WERI-Rb-1 (cell line): ENCODE results near the gene ST6GALNAC3.

ENCODE experiments used
- DNase-seq: peaks from one replicate; pipeline ENCODE4 v3.0.0-alpha.2; 2020
- H3K27ac ChIP-seq: fragments of 250-450 bp; sonication (Bioruptor Pico); 2 replicates; pipeline ENCODE4 v1.5.1; 2020; ENCODE audit warnings: mild to moderate bottlenecking, moderate library complexity
- H3K27me3 ChIP-seq: fragments of 250-450 bp; sonication (Bioruptor Pico); 2 replicates; pipeline ENCODE4 v1.5.1; 2021; ENCODE audit warnings: mild to moderate bottlenecking, low read depth, moderate library complexity; ENCODE audit not compliant: insufficient read depth, severe bottlenecking
- H3K36me3 ChIP-seq: fragments of 250-450 bp; sonication (Bioruptor Pico); 2 replicates; pipeline ENCODE4 v1.5.1; 2020; ENCODE audit warnings: mild to moderate bottlenecking, moderate library complexity
- H3K4me3 ChIP-seq: 2 replicates; pipeline ENCODE4 v1.5.1; 2011; ENCODE audit warnings: low read depth, mild to moderate bottlenecking, control low read depth, low read length
- H3K9me3 ChIP-seq: fragments of 250-450 bp; sonication (Bioruptor Pico); 2 replicates; pipeline ENCODE4 v1.5.1; 2021; ENCODE audit warnings: mild to moderate bottlenecking, moderate library complexity; ENCODE audit not compliant: severe bottlenecking
- CTCF ChIP-seq: IDR thresholded peaks from 2 replicates; pipeline ENCODE4 v1.5.1; 2011; ENCODE audit warnings: low read depth, mild to moderate bottlenecking, control low read depth, inconsistent platforms, low read length

ST6GALNAC3 gene

GRCh38 chr1:76065270-76065669, 9.3 kb upstream of the ST6GALNAC3 start:
- no peak for DNase-seq
- no peak overlapping the region for H3K27ac ChIP-seq
- TF ChIP-seq CTCF: no peak
- H3K4me3 ChIP-seq: no peak overlapping the region
- H3K36me3 ChIP-seq: no peaks in the 10 kb centered on the region
- no peaks in the 10 kb centered on the region for H3K9me3 ChIP-seq
- no peaks in the 10 kb centered on the region for H3K27me3 ChIP-seq

- Histone ChIP-seq H3K27ac (no peak overlapping the region), H3K4me3 (no peak overlapping the region), H3K36me3 (no peaks in the 10 kb centered on the region), H3K27me3 (no peaks in the 10 kb centered on the region), H3K9me3 (no peaks in the 10 kb centered on the region)
- DNase-seq: no peak
- no peak for TF ChIP-seq CTCF
These were observed 8.2 kb upstream of the ST6GALNAC3 start for GRCh38 chr1:76066394-76066793.

- Histone ChIP-seq H3K27me3 (no peaks in the 10 kb centered on the region), H3K9me3 (no peaks in the 10 kb centered on the region), H3K4me3 (no peak overlapping the region), H3K36me3 (no peaks in the 10 kb centered on the region), H3K27ac (no peak overlapping the region)
- TF ChIP-seq CTCF: no peak
- DNase-seq: no peak
These were observed 6.0 kb upstream of the ST6GALNAC3 start for GRCh38 chr1:76068542-76068941.

- Histone ChIP-seq H3K27ac (no peak overlapping the region), H3K9me3 (no peaks in the 10 kb centered on the region), H3K27me3 (no peaks in the 10 kb centered on the region), H3K4me3 (no peak overlapping the region), H3K36me3 (no peaks in the 10 kb centered on the region)
- no peak for DNase-seq
- TF ChIP-seq CTCF: no peak
These were observed 5.5 kb upstream of the ST6GALNAC3 start for GRCh38 chr1:76068953-76069561.

- H3K9me3 ChIP-seq: no peaks in the 10 kb centered on the region
- no peak overlapping the region for H3K4me3 ChIP-seq
- H3K27me3 ChIP-seq: peaks cover 3% of the 10 kb centered on the region
- no peak for TF ChIP-seq CTCF
- H3K36me3 ChIP-seq: no peaks in the 10 kb centered on the region
- no peak for DNase-seq
- H3K27ac ChIP-seq: no peak overlapping the region
These were observed 4.0 kb upstream of the ST6GALNAC3 start for GRCh38 chr1:76070538-76070937.

- Histone ChIP-seq H3K27me3 (peaks cover 3% of the 10 kb centered on the region), H3K27ac (no peak overlapping the region), H3K36me3 (no peaks in the 10 kb centered on the region), H3K9me3 (no peaks in the 10 kb centered on the region), H3K4me3 (no peak overlapping the region)
- TF ChIP-seq CTCF: no peak
- no peak for DNase-seq
These were observed 1.1 kb upstream of the ST6GALNAC3 start for GRCh38 chr1:76073481-76073880.
